Measurements from ENCODE around the gene UHRF1. TPM values are rescaled to one million over a fixed set of nuclear protein-coding genes. Genes with fewer than 3 reads are reported as not detected.
"Not testable (repeated sequence)": the region's sequence is repeated elsewhere in the genome, so short reads cannot be mapped to it uniquely, and the experiment has no call there.

Gene UHRF1
- polyA plus RNA-seq, 1 of the 3 experiments (the other 2 are of a cell fraction) = 43.4 TPM

DNA sequence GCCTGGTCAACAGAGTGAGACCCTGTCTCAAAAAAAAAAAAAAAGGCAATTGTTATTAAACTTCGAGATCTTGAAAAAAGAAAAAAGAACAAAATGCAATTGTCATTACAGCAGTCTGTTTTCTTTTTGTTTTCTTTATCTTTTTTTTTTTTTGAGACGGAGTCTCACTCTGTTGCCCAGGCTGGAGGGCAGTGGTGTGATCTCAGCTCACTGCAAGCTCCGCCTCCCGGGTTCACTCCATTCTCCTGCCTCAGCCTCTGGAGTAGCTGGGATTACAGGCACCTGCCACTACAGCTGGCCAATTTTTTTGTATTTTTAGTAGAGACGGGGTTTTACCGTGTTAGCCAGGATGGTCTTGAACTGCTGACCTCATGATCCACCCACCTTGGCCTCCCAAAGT, 26.4 kb upstream of the UHRF1 start:
- POLR2A ChIA-PET; H3K4me2 ChIP-seq; H3K36me3 ChIP-seq (replicated peaks in 1 of 2; ENCODE audit: control insufficient read depth in 1 of 2, insufficient read depth in 2 of 2, low read length in 1 of 2); DNase-seq; H3F3A ChIP-seq (replicated peaks; ENCODE audit: insufficient read depth); H3K4me3 ChIP-seq (ENCODE audit: low read depth in 2 of 2, low read length in 1 of 2); H3K27me3 ChIP-seq (ENCODE audit: insufficient read depth); H3K9ac ChIP-seq; H3K9me3 ChIP-seq; H2AFZ ChIP-seq (ENCODE audit: low read depth); H3K4me1 ChIP-seq (ENCODE audit: control insufficient read depth in 1 of 2, insufficient read depth in 2 of 2, low read depth in 1 of 2, low read length in 1 of 2); H3K9me2 ChIP-seq; H3K79me2 ChIP-seq (ENCODE audit: insufficient read depth); H3K27ac ChIP-seq (ENCODE audit: low read depth in 2 of 2, low read length in 1 of 2); H4K20me1 ChIP-seq (ENCODE audit: insufficient read depth): not testable (repeated sequence)
- CTCF ChIA-PET = interaction anchor here (1.2 to 1.5 kb wide), 3 partner anchors 14 to 149 kb away, joined by 3 to 4 read pairs (median 3); no protein-coding TSS in a partner anchor
- 85% methylated on average over 6 of the region's 6 CpGs for WGBS (ENCODE audit: low lambda C conversion rate)

DNA sequence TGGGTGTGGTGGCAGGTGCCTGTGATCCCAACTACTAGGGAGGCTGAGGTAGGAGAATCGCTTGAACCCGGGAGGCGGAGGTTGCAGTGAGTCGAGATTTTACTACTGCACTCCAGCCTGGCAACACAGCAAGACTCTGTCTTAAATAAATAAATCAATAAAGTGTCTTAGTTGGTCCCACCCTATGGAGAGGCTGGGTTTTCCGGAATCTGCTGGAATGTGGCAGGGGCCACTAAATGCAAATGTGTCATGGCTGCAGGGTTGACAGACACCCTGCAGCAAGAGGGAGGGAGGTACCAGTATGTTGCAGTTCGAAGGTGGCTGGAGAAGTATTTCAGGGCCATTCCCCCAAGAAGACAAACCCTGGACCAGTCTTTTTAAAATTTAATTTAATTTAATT, 24.3 kb upstream of the UHRF1 start:
- H3K27me3 ChIP-seq (ENCODE audit: insufficient read depth); CTCF ChIA-PET; H3K9me2 ChIP-seq; H3K9me3 ChIP-seq; H3F3A ChIP-seq (replicated peaks; ENCODE audit: insufficient read depth); H2AFZ ChIP-seq (ENCODE audit: low read depth); H4K20me1 ChIP-seq (ENCODE audit: insufficient read depth); H3K27ac ChIP-seq (ENCODE audit: low read depth in 2 of 2, low read length in 1 of 2); H3K4me2 ChIP-seq; H3K4me3 ChIP-seq (ENCODE audit: low read depth in 2 of 2, low read length in 1 of 2); H3K79me2 ChIP-seq (ENCODE audit: insufficient read depth); DNase-seq; H3K4me1 ChIP-seq (ENCODE audit: control insufficient read depth in 1 of 2, insufficient read depth in 2 of 2, low read depth in 1 of 2, low read length in 1 of 2); H3K9ac ChIP-seq; H3K36me3 ChIP-seq (replicated peaks in 1 of 2; ENCODE audit: control insufficient read depth in 1 of 2, insufficient read depth in 2 of 2, low read length in 1 of 2): not testable (repeated sequence)
- 100% methylated on average over 4 of the region's 6 CpGs for WGBS (ENCODE audit: low lambda C conversion rate)
- POLR2A ChIA-PET = interaction anchor here (0.6 kb wide), 1 partner anchor 86 kb away, joined by 3 read pairs; no protein-coding TSS in a partner anchor

DNA sequence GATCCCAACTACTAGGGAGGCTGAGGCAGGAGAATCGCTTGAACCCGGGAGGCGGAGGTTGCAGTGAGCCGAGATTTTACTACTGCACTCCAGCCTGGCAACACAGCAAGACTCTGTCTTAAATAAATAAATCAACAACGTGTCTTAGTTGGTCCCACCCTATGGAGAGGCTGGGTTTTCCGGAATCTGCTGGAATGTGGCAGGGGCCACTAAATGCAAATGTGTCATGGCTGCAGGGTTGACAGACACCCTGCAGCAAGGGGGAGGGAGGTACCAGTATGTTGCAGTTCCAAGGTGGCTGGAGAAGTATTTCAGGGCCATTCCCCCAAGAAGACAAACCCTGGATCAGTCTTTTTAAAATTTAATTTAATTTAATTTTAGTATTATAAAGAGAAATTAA, 21.5 kb upstream of the UHRF1 start:
- POLR2A ChIA-PET; CTCF ChIA-PET; H3K27ac ChIP-seq (ENCODE audit: low read depth in 2 of 2, low read length in 1 of 2); H3K9ac ChIP-seq; H3K9me3 ChIP-seq; H3K4me1 ChIP-seq (ENCODE audit: control insufficient read depth in 1 of 2, insufficient read depth in 2 of 2, low read depth in 1 of 2, low read length in 1 of 2); H3K79me2 ChIP-seq (ENCODE audit: insufficient read depth); H3F3A ChIP-seq (replicated peaks; ENCODE audit: insufficient read depth); H3K4me3 ChIP-seq (ENCODE audit: low read depth in 2 of 2, low read length in 1 of 2); H3K36me3 ChIP-seq (replicated peaks in 1 of 2; ENCODE audit: control insufficient read depth in 1 of 2, insufficient read depth in 2 of 2, low read length in 1 of 2); H3K4me2 ChIP-seq; H2AFZ ChIP-seq (ENCODE audit: low read depth); H3K9me2 ChIP-seq; H4K20me1 ChIP-seq (ENCODE audit: insufficient read depth); H3K27me3 ChIP-seq (ENCODE audit: insufficient read depth); DNase-seq: not testable (repeated sequence)
- no CpG with 5 or more reads among the region's 6 CpGs for WGBS (ENCODE audit: low lambda C conversion rate)

DNA sequence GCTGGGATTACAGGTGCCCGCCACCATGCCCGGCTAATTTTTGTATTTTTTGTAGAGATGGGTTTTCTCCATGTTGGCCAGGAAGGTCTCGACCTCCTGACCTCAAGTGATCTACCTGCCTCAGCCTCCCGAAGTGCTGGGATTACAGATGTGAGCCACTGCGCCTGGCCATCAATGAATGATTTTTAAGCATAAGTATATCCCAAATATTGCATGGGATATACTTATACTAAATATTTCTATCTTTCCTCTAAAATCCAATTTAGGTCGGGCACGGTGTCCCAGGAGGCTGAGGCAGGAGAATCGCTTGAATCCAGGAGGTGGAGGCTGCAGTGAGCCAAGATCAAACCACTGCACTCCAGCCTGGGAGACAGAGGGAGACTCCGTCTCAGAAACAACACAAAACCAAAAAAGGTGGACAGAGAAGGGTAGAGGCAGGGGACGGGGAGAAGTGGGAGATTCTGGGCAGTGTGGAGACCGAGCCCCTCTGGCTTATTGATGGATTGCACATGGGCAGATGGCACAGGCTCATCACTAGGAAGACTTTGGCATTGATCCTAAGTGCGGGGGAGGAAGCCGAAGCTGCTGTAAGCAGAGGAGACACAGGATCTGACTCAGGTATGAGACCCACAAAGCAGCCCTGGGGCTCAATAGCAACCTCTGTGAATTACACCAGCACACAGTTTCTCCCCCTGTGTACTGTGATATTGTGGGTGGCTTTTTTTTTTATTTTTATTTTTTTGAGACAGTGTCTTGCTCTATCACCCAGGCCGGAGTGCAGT, 20.1 kb upstream of the UHRF1 start:
- 83% methylated on average over 14 of the region's 14 CpGs for WGBS (ENCODE audit: low lambda C conversion rate)
- Histone ChIP-seq H3K9me2 (no peaks in the 10 kb centered on the region), H3K4me2 (no peak overlapping the region), H3K9me3 (no peaks in the 10 kb centered on the region), H3F3A (replicated peaks; ENCODE audit: insufficient read depth) (no peaks in the 10 kb centered on the region), H3K79me2 (ENCODE audit: insufficient read depth) (no peaks in the 10 kb centered on the region), H3K9ac (no peak overlapping the region), H2AFZ (ENCODE audit: low read depth) (no peak overlapping the region), H4K20me1 (ENCODE audit: insufficient read depth) (no peaks in the 10 kb centered on the region), H3K4me1 (ENCODE audit: control insufficient read depth in 1 of 2, insufficient read depth in 2 of 2, low read depth in 1 of 2, low read length in 1 of 2) (no peaks in the 10 kb centered on the region), H3K36me3 (replicated peaks in 1 of 2; ENCODE audit: control insufficient read depth in 1 of 2, insufficient read depth in 2 of 2, low read length in 1 of 2) (no peaks in the 10 kb centered on the region), H3K27ac (ENCODE audit: low read depth in 2 of 2, low read length in 1 of 2) (no peak overlapping the region), H3K27me3 (ENCODE audit: insufficient read depth) (no peaks in the 10 kb centered on the region), H3K4me3 (ENCODE audit: low read depth in 2 of 2, low read length in 1 of 2) (no peak overlapping the region)
- ChIA-PET POLR2A (no interaction called here), CTCF (interaction anchor here (1.4 to 1.5 kb wide), 2 partner anchors 17 to 22 kb away, joined by 4 to 5 read pairs; no protein-coding TSS in a partner anchor)
- DNase-seq = no peak
- TF ChIP-seq, protein P1, sequence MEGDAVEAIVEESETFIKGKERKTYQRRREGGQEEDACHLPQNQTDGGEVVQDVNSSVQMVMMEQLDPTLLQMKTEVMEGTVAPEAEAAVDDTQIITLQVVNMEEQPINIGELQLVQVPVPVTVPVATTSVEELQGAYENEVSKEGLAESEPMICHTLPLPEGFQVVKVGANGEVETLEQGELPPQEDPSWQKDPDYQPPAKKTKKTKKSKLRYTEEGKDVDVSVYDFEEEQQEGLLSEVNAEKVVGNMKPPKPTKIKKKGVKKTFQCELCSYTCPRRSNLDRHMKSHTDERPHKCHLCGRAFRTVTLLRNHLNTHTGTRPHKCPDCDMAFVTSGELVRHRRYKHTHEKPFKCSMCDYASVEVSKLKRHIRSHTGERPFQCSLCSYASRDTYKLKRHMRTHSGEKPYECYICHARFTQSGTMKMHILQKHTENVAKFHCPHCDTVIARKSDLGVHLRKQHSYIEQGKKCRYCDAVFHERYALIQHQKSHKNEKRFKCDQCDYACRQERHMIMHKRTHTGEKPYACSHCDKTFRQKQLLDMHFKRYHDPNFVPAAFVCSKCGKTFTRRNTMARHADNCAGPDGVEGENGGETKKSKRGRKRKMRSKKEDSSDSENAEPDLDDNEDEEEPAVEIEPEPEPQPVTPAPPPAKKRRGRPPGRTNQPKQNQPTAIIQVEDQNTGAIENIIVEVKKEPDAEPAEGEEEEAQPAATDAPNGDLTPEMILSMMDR (IDR thresholded peaks at IDR 0.05) = no peak
- TF ChIP-seq CHD2 (IDR thresholded peaks at IDR 0.05; ENCODE audit: low read length, partially characterized antibody) (no peak), EZH2phosphoT487 (IDR thresholded peaks at IDR 0.05; ENCODE audit: borderline replicate concordance, low read depth) (no peak), SMC3 (IDR thresholded peaks at IDR 0.05; ENCODE audit: low read depth, low read length) (no peak), TAF1 (IDR thresholded peaks at IDR 0.05; ENCODE audit: borderline replicate concordance, low read depth, low read length) (no peak), GABPA (IDR thresholded peaks at IDR 0.05; ENCODE audit: low read depth) (no peak), RXRA (IDR thresholded peaks at IDR 0.05; ENCODE audit: borderline replicate concordance, low read depth) (no peak), JUND (IDR thresholded peaks at IDR 0.05) (no peak), GATA2 (CRISPR knock-in tag; IDR thresholded peaks at IDR 0.05) (no peak)
- TF ChIP-seq, protein P2, sequence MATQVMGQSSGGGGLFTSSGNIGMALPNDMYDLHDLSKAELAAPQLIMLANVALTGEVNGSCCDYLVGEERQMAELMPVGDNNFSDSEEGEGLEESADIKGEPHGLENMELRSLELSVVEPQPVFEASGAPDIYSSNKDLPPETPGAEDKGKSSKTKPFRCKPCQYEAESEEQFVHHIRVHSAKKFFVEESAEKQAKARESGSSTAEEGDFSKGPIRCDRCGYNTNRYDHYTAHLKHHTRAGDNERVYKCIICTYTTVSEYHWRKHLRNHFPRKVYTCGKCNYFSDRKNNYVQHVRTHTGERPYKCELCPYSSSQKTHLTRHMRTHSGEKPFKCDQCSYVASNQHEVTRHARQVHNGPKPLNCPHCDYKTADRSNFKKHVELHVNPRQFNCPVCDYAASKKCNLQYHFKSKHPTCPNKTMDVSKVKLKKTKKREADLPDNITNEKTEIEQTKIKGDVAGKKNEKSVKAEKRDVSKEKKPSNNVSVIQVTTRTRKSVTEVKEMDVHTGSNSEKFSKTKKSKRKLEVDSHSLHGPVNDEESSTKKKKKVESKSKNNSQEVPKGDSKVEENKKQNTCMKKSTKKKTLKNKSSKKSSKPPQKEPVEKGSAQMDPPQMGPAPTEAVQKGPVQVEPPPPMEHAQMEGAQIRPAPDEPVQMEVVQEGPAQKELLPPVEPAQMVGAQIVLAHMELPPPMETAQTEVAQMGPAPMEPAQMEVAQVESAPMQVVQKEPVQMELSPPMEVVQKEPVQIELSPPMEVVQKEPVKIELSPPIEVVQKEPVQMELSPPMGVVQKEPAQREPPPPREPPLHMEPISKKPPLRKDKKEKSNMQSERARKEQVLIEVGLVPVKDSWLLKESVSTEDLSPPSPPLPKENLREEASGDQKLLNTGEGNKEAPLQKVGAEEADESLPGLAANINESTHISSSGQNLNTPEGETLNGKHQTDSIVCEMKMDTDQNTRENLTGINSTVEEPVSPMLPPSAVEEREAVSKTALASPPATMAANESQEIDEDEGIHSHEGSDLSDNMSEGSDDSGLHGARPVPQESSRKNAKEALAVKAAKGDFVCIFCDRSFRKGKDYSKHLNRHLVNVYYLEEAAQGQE (IDR thresholded peaks at IDR 0.05; ENCODE audit: low read depth, low read length) = no peak

Data from SK-N-SH (cell line).